ENCODE measurements around the gene TEX12. TPM values are rescaled to one million over a fixed set of nuclear protein-coding genes. Genes with fewer than 3 reads are reported as not detected.

TEX12 gene
- total and polyA plus RNA-seq, 8 donors = 0.24 to 0.40 (median 0.38) TPM; not detected in 4

DNA sequence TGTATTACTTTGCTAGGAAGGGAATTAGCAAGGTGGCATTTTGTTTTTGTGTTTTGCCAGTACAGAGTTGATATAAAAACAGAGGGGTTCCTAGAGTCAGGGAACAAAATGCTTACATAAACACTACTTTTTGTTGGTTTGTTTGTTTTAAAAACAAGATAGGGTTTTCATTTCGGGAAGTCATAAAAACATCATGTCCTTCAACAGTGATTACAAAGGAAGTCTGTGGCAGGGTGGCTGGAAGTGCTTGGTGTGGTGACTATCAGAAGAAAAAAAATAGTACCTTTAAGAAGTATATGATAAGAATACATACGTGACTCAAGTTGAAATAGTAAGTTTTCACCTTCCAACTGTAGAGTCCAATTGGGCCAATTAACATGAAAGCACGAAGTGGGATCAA lies 2.1 kb upstream of the TEX12 start:
- TF ChIP-seq, protein P1, sequence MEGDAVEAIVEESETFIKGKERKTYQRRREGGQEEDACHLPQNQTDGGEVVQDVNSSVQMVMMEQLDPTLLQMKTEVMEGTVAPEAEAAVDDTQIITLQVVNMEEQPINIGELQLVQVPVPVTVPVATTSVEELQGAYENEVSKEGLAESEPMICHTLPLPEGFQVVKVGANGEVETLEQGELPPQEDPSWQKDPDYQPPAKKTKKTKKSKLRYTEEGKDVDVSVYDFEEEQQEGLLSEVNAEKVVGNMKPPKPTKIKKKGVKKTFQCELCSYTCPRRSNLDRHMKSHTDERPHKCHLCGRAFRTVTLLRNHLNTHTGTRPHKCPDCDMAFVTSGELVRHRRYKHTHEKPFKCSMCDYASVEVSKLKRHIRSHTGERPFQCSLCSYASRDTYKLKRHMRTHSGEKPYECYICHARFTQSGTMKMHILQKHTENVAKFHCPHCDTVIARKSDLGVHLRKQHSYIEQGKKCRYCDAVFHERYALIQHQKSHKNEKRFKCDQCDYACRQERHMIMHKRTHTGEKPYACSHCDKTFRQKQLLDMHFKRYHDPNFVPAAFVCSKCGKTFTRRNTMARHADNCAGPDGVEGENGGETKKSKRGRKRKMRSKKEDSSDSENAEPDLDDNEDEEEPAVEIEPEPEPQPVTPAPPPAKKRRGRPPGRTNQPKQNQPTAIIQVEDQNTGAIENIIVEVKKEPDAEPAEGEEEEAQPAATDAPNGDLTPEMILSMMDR (IDR thresholded peaks at IDR 0.05) = no peak
- no peak overlapping the region for H3K4me3 ChIP-seq
- peak overlapping the region in 1 of 2 donors; percentile 75 for H3K27ac ChIP-seq
- no peaks in the 10 kb centered on the region for H3K27me3 ChIP-seq
- no peak for DNase-seq
- peaks cover 0 to 30% of the 10 kb centered on the region in 2 donors for H3K4me1 ChIP-seq
- H3K36me3 ChIP-seq = no peaks in the 10 kb centered on the region
- no peaks in the 10 kb centered on the region for H3K9me3 ChIP-seq
- intact Hi-C loops (cut with DNase I) = no loop called here
- ATAC-seq = no peak

- peaks cover 0 to 14% of the 10 kb centered on the region in 2 donors for H3K4me1 ChIP-seq
- H3K9me3 ChIP-seq = no peaks in the 10 kb centered on the region
- TF ChIP-seq, protein P1 (IDR thresholded peaks at IDR 0.05) = no peak
- H3K4me3 ChIP-seq = no peak overlapping the region
- intact Hi-C loops (cut with DNase I) = no loop called here
- DNase-seq = no peak
- no peak overlapping the region for H3K27ac ChIP-seq
- no peaks in the 10 kb centered on the region for H3K27me3 ChIP-seq
- ATAC-seq = peak; percentile 11
- no peaks in the 10 kb centered on the region for H3K36me3 ChIP-seq
Measured at GRCh38 chr11:112166562-112166961, 610 bp upstream of the TEX12 start.

DNA sequence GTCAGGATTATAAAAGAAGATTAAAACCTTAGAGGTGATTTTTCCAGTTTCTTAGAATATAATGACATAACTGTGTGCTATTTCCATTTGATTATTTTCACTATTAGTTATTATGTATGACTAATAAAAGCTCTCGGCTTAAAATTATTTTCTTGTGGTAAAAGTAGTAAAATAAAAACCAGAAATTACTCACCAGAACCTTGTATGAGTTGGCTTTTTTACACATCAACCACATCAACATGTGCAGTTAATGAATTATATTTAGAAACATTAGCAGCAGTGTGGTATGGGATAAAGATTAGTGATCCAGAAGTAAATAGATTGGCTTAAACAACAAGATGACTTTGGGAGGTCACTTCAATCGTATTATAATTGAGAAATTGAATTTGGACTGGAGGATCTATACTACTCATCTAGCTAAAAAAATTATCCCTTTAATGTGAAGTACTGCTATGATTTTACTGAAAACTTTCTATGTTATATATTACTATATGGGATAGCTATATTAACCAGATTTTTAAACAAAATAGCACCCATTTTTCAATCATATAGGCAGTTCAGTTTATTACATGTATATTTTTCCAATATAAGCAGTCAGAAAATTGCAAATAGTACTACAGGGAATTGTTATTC lies 5.3 kb downstream of the TEX12 start:
- Histone ChIP-seq H3K27me3 (no peaks in the 10 kb centered on the region), H3K27ac (no peak overlapping the region), H3K36me3 (no peaks in the 10 kb centered on the region), H3K4me3 (no peak overlapping the region), H3K9me3 (no peaks in the 10 kb centered on the region), H3K4me1 (peaks cover 0 to 10% of the 10 kb centered on the region in 2 donors)
- DNase-seq (no peak), ATAC-seq (no peak)
- TF ChIP-seq, protein P1 (IDR thresholded peaks at IDR 0.05) = no peak
- intact Hi-C loops (cut with DNase I) = no loop called here

DNA sequence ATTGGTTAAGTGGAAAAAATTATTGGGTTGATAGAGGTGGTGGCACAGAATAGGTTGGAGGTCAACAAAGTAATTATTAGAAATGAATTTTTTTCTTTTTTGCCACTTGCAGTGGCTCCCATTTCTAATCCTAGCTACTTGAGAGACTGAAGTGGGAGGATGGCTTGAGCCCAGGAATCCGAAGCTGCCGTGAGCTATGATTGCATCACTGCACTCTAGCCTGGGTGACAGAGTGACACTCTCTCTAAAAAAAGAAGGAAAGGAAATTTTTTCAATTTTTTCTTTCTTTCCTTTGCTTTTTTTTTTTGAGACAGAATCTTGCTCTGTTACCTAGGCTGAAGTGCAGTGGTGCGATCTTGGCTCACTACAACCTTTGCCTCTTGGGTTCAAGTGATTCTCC lies 6.0 kb downstream of the TEX12 start:
- H3K36me3 ChIP-seq = no peaks in the 10 kb centered on the region
- no peak overlapping the region for H3K27ac ChIP-seq
- H3K4me3 ChIP-seq = no peak overlapping the region
- TF ChIP-seq, protein P1 (IDR thresholded peaks at IDR 0.05) = no peak
- intact Hi-C loops (cut with DNase I) = no loop called here
- peak in 2 of 4 donors; percentile 10 to 49 for DNase-seq
- peak; percentile 29 for ATAC-seq
- H3K9me3 ChIP-seq = no peaks in the 10 kb centered on the region
- peaks cover 0 to 10% of the 10 kb centered on the region in 2 donors for H3K4me1 ChIP-seq
- no peaks in the 10 kb centered on the region for H3K27me3 ChIP-seq

- Histone ChIP-seq H3K9me3 (no peaks in the 10 kb centered on the region), H3K4me1 (peaks cover 0 to 13% of the 10 kb centered on the region in 2 donors), H3K36me3 (no peaks in the 10 kb centered on the region), H3K27me3 (no peaks in the 10 kb centered on the region), H3K27ac (peak within 1 kb of the TSS; percentile 35 to 37), H3K4me3 (peak within 1 kb of the TSS in 1 of 2 donors; percentile 27)
- peak; percentile 83 to 94 (median 90) for DNase-seq
- intact Hi-C loops (cut with DNase I) = no loop called here
- TF ChIP-seq, protein P1 (IDR thresholded peaks at IDR 0.05) = peak; percentile 45 to 84
- ATAC-seq = peak; percentile 95
Measured at GRCh38 chr11:112174789-112175598, 7.8 kb downstream of the TEX12 start, which contains the start of gene BCO2. Gene BCO2, plus strand, starts transcription at chr11:112175512. Its CDS starts 90 bp downstream, at chr11:112175602.
